ENCODE measurements around the gene ATP1B2.
"Not testable (repeated sequence)": the region's sequence is repeated elsewhere in the genome, so short reads cannot be mapped to it uniquely, and the experiment has no call there.

Gene ATP1B2

GRCh38 chr17:7632492-7632894 lies 18.2 kb upstream of the ATP1B2 start:
- TF ChIP-seq, protein P1, sequence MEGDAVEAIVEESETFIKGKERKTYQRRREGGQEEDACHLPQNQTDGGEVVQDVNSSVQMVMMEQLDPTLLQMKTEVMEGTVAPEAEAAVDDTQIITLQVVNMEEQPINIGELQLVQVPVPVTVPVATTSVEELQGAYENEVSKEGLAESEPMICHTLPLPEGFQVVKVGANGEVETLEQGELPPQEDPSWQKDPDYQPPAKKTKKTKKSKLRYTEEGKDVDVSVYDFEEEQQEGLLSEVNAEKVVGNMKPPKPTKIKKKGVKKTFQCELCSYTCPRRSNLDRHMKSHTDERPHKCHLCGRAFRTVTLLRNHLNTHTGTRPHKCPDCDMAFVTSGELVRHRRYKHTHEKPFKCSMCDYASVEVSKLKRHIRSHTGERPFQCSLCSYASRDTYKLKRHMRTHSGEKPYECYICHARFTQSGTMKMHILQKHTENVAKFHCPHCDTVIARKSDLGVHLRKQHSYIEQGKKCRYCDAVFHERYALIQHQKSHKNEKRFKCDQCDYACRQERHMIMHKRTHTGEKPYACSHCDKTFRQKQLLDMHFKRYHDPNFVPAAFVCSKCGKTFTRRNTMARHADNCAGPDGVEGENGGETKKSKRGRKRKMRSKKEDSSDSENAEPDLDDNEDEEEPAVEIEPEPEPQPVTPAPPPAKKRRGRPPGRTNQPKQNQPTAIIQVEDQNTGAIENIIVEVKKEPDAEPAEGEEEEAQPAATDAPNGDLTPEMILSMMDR (IDR thresholded peaks at IDR 0.05; ENCODE audit: control extremely low read depth, extremely low read depth, low read depth, missing control alignments): peak; percentile 45
- ChIA-PET POLR2A (interaction anchor here (1.5 kb wide), 1 partner anchor 55 kb away, joined by 3 read pairs; the partner anchor contains the start of gene TP53), CTCF (interaction anchor here (0.7 to 9.5 kb wide), 22 partner anchors 9 to 358 kb away, joined by 3 to 112 read pairs (median 4); partner anchors contain the start of genes ATP1B2, FXR2, SOX15 and TP53)
- peak; percentile 71 for DNase-seq (ENCODE audit: extremely low spot score)

- peak; percentile 4 for DNase-seq (ENCODE audit: extremely low spot score)
- POLR2A ChIA-PET: no interaction called here
- CTCF ChIA-PET: interaction anchor here (0.7 to 9.5 kb wide), 20 partner anchors 10 to 357 kb away, joined by 3 to 112 read pairs (median 4); partner anchors contain the start of genes ATP1B2, FXR2, SOX15 and TP53
- TF ChIP-seq, protein P1 (IDR thresholded peaks at IDR 0.05; ENCODE audit: control extremely low read depth, extremely low read depth, low read depth, missing control alignments): no peak
These were observed 17.6 kb upstream of the ATP1B2 start for GRCh38 chr17:7633093-7633492.

GRCh38 chr17:7634384-7634783 lies 16.3 kb upstream of the ATP1B2 start:
- CTCF ChIA-PET: interaction anchor here (1.1 to 9.5 kb wide), 5 partner anchors 8 to 72 kb away, joined by 3 to 112 read pairs (median 37); partner anchors contain the start of genes FXR2, TP53 and WRAP53
- TF ChIP-seq, protein P1 (IDR thresholded peaks at IDR 0.05; ENCODE audit: control extremely low read depth, extremely low read depth, low read depth, missing control alignments): peak; percentile 67
- DNase-seq (ENCODE audit: extremely low spot score): no peak
- POLR2A ChIA-PET: no interaction called here

GRCh38 chr17:7636163-7636562 lies 14.6 kb upstream of the ATP1B2 start:
- TF ChIP-seq, protein P1 (IDR thresholded peaks at IDR 0.05; ENCODE audit: control extremely low read depth, extremely low read depth, low read depth, missing control alignments): no peak
- DNase-seq (ENCODE audit: extremely low spot score): no peak
- POLR2A ChIA-PET: no interaction called here
- CTCF ChIA-PET: interaction anchor here (7.8 kb wide), 1 partner anchor 51 kb away, joined by 112 read pairs; the partner anchor contains the start of genes TP53 and WRAP53

DNA sequence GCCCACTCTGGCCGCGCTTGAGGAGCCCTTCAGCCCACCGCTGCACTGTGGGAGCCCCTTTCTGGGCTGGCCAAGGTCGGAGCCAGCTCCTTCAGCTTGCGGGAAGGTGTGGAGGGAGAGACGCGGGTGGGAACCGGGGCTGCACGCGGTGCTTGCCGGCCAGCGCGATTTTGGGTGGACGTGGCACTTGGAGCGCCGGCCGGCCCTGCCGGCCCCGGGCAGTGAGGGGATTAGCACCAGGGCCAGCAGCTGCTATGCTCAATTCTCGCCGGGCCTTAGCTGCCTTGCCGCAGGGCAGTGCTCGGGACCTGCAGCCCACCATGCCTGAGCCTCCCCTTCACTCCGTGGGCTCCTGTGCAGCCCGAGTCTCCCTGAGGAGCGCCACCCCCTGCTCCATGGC lies 9.9 kb upstream of the ATP1B2 start:
- DNase-seq (ENCODE audit: extremely low spot score): no peak
- CTCF ChIA-PET: interaction anchor here (1.4 to 4.5 kb wide), 4 partner anchors 8 to 46 kb away, joined by 4 to 37 read pairs (median 6); partner anchors contain the start of genes SHBG and TP53
- POLR2A ChIA-PET: interaction anchor here (0.8 kb wide), 1 partner anchor 11 kb away, joined by 3 read pairs; no protein-coding TSS in a partner anchor
- TF ChIP-seq, protein P1 (IDR thresholded peaks at IDR 0.05; ENCODE audit: control extremely low read depth, extremely low read depth, low read depth, missing control alignments): no peak

DNA sequence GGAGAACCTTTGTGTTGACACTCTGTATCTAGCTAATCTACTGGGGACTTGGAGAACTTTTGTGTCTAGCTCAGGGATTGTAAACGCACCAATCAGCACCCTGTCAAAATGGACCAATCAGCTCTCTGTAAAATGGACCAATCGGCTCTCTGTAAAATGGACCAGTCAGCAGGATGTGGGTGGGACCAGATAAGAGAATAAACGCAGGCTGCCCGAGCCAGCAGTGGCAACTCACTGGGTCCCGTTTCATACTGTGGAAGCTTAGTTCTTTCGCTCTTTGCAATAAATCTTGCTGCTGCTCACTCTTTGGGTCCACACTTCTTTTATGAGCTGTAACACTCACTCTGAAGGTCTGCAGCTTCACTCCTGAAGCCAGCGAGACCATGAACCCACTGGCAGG lies 9.1 kb upstream of the ATP1B2 start:
- POLR2A ChIA-PET: interaction anchor here (0.8 to 1.4 kb wide), 2 partner anchors 9 to 10 kb away, joined by 3 read pairs; partner anchors contain the start of gene ATP1B2
- not testable (repeated sequence) for DNase-seq (ENCODE audit: extremely low spot score)
- CTCF ChIA-PET: interaction anchor here (0.9 to 4.5 kb wide), 5 partner anchors 9 to 46 kb away, joined by 3 to 37 read pairs (median 5); partner anchors contain the start of genes ATP1B2, SHBG and TP53

GRCh38 chr17:7644775-7645174 lies 6.0 kb upstream of the ATP1B2 start:
- TF ChIP-seq, protein P1 (IDR thresholded peaks at IDR 0.05; ENCODE audit: control extremely low read depth, extremely low read depth, low read depth, missing control alignments): no peak
- POLR2A ChIA-PET: no interaction called here
- DNase-seq (ENCODE audit: extremely low spot score): no peak
- CTCF ChIA-PET: interaction anchor here (4.5 kb wide), 1 partner anchor 12 kb away, joined by 37 read pairs; the partner anchor contains the start of gene SHBG
